Measurements from ENCODE around the gene BCR. TPM values are rescaled to one million over a fixed set of nuclear protein-coding genes. Genes with fewer than 3 reads are reported as not detected.

BCR gene
- total RNA-seq, 1 experiment from 2014 or later: 129 TPM

DNA sequence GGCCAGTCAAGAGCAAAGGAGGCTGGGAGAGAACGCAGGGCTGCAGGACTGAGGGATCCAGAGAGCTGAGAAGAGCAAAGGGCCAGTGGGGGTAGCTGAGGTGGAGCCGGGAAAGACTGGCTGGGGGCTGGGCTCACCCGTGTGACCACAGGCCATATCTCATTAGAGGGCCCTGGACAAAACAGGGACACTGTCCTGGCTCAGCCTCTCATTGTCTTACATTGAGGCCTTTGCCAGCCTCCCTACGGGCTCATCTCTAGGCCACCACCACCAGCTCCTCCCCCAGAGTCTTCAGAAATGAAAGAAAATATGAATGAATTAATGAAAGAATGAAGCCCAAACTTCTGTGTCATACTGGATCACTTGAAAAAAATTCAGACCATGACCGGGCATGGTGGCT lies 25.8 kb upstream of the BCR start:
- H3K4me3 Mint-ChIP-seq: no peak overlapping the region
- DNase-seq (ENCODE audit: low spot score): no peak
- ChIA-PET POLR2A (no interaction called here), CTCF (interaction anchor here (0.7 to 5.7 kb wide), 5 partner anchors 13 to 195 kb away, joined by 3 to 72 read pairs (median 3); partner anchors contain the start of gene RSPH14)
- TF ChIP-seq PRDM15 (CRISPR knock-in tag; IDR thresholded peaks at IDR 0.05) (no peak), SP1 (CRISPR knock-in tag; conservative IDR thresholded peaks at IDR 0.05) (no peak), ATF1 (CRISPR knock-in tag; IDR thresholded peaks at IDR 0.05) (no peak), ELF4 (CRISPR knock-in tag; IDR thresholded peaks at IDR 0.05; ENCODE audit: low read depth) (no peak), IRF1 (CRISPR knock-in tag; IDR thresholded peaks at IDR 0.05) (no peak), ZNF263 (CRISPR knock-in tag; IDR thresholded peaks at IDR 0.05; ENCODE audit: low read depth) (no peak)
- TF ChIP-seq, protein P1, sequence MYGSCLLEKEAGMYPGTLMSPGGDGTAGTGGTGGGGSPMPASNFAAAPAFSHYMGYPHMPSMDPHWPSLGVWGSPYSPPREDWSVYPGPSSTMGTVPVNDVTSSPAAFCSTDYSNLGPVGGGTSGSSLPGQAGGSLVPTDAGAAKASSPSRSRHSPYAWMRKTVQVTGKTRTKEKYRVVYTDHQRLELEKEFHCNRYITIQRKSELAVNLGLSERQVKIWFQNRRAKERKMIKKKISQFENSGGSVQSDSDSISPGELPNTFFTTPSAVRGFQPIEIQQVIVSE (CRISPR knock-in tag; IDR thresholded peaks at IDR 0.05; ENCODE audit: borderline replicate concordance): no peak
- no peaks in the 10 kb centered on the region for H3K9me3 Mint-ChIP-seq
- H3K27ac Mint-ChIP-seq: no peak overlapping the region
- ATAC-seq: no peak
- H3K27me3 Mint-ChIP-seq (ENCODE audit: low read depth): no peaks in the 10 kb centered on the region; the same call in 1 of the 2 replicates
- H3K4me1 Mint-ChIP-seq: peaks cover 40% of the 10 kb centered on the region
- no peaks in the 10 kb centered on the region for H3K36me3 Mint-ChIP-seq

DNA sequence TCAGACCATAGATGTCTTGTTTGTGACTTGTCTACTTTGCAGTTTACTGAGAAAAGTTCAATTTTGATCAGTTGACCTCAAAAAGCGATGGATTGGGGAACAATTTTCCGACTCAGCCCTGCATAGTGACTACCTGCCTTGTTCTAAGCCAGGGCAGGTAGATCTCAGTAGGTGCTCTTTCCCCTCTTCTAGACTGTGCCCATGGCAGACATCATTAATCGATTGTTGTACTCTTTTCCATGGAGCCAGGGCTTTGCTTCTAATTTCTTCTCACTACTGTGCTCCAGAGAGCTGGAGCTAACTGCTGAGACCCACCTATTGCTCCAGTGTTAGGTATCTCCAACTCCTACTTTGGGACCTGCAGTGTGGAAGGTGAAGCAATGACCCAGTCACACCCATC lies 25.2 kb upstream of the BCR start:
- Mint-ChIP-seq H3K4me1 (peaks cover 33% of the 10 kb centered on the region), H3K4me3 (no peak overlapping the region), H3K27me3 (ENCODE audit: low read depth) (no peaks in the 10 kb centered on the region; the same call in 1 of the 2 replicates), H3K27ac (no peak overlapping the region), H3K9me3 (no peaks in the 10 kb centered on the region), H3K36me3 (no peaks in the 10 kb centered on the region)
- TF ChIP-seq SMAD4 (CRISPR knock-in tag; IDR thresholded peaks at IDR 0.05) (no peak), ATF1 (CRISPR knock-in tag; IDR thresholded peaks at IDR 0.05) (no peak), RORB (CRISPR knock-in tag; IDR thresholded peaks at IDR 0.05) (no peak), FOXP1 (CRISPR knock-in tag; IDR thresholded peaks at IDR 0.05; ENCODE audit: borderline replicate concordance) (no peak), HMGA2 (CRISPR knock-in tag; IDR thresholded peaks at IDR 0.05) (no peak)
- ChIA-PET CTCF (interaction anchor here (1.2 to 5.7 kb wide), 8 partner anchors 9 to 197 kb away, joined by 3 to 72 read pairs (median 26); partner anchors contain the start of gene RAB36), POLR2A (interaction anchor here (0.5 kb wide), 1 partner anchor 422 kb away, joined by 5 read pairs; no protein-coding TSS in a partner anchor)
- no peak for ATAC-seq
- no peak for DNase-seq (ENCODE audit: low spot score)

DNA sequence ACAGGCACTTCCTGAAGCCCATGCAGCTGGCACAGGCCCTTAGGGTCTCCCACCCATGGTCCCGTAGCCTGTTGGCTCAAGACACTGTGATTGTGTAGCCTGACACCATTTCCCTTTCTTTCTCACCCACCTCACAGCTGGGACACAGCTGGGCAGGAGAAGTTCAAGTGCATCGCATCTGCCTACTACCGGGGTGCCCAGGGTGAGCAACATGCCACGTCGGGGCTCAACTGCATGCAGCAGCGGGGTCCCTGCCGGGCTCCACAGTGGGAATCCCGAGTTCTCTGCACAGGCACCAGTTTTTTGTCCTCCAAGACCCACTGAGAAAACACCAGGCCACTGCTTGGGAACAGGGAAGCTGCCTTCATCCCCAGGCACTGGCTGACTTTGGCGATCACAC lies 24.5 kb upstream of the BCR start:
- H3K27me3 Mint-ChIP-seq (ENCODE audit: low read depth): no peaks in the 10 kb centered on the region; the same call in 1 of the 2 replicates
- H3K27ac Mint-ChIP-seq: no peak overlapping the region
- TF ChIP-seq MXD4 (CRISPR knock-in tag; IDR thresholded peaks at IDR 0.05; ENCODE audit: borderline replicate concordance): no peak
- ATAC-seq (no peak), DNase-seq (ENCODE audit: low spot score) (no peak)
- no peak overlapping the region for H3K4me3 Mint-ChIP-seq
- ChIA-PET POLR2A (interaction anchor here (0.5 to 1.1 kb wide), 3 partner anchors 11 to 422 kb away, joined by 3 to 5 read pairs (median 4); partner anchors contain the start of gene RAB36), CTCF (interaction anchor here (0.8 to 5.7 kb wide), 27 partner anchors 9 to 230 kb away, joined by 3 to 72 read pairs (median 6); partner anchors contain the start of genes BCR, RAB36 and RSPH14)
- H3K36me3 Mint-ChIP-seq: no peaks in the 10 kb centered on the region
- H3K4me1 Mint-ChIP-seq: peaks cover 29% of the 10 kb centered on the region
- no peaks in the 10 kb centered on the region for H3K9me3 Mint-ChIP-seq

- no peaks in the 10 kb centered on the region; the same call in 1 of the 2 replicates for H3K27me3 Mint-ChIP-seq (ENCODE audit: low read depth)
- H3K27ac Mint-ChIP-seq: no peak overlapping the region
- H3K4me3 Mint-ChIP-seq: no peak overlapping the region
- ChIA-PET POLR2A (interaction anchor here (1.1 kb wide), 2 partner anchors 11 to 87 kb away, joined by 3 to 4 read pairs; partner anchors contain the start of gene RAB36), CTCF (interaction anchor here (0.6 to 5.7 kb wide), 41 partner anchors 10 to 229 kb away, joined by 3 to 72 read pairs (median 5); partner anchors contain the start of genes BCR, RAB36 and RSPH14)
- peaks cover 25% of the 10 kb centered on the region for H3K4me1 Mint-ChIP-seq
- peak; percentile 50 for DNase-seq (ENCODE audit: low spot score)
- ATAC-seq: peak; percentile 50
- no peaks in the 10 kb centered on the region for H3K9me3 Mint-ChIP-seq
- no peaks in the 10 kb centered on the region for H3K36me3 Mint-ChIP-seq
- TF ChIP-seq, protein P2, sequence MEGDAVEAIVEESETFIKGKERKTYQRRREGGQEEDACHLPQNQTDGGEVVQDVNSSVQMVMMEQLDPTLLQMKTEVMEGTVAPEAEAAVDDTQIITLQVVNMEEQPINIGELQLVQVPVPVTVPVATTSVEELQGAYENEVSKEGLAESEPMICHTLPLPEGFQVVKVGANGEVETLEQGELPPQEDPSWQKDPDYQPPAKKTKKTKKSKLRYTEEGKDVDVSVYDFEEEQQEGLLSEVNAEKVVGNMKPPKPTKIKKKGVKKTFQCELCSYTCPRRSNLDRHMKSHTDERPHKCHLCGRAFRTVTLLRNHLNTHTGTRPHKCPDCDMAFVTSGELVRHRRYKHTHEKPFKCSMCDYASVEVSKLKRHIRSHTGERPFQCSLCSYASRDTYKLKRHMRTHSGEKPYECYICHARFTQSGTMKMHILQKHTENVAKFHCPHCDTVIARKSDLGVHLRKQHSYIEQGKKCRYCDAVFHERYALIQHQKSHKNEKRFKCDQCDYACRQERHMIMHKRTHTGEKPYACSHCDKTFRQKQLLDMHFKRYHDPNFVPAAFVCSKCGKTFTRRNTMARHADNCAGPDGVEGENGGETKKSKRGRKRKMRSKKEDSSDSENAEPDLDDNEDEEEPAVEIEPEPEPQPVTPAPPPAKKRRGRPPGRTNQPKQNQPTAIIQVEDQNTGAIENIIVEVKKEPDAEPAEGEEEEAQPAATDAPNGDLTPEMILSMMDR (IDR thresholded peaks at IDR 0.05): no peak
- TF ChIP-seq JUN (CRISPR knock-in tag; IDR thresholded peaks at IDR 0.05): no peak
- no peak for TF ChIP-seq HMGA2 (CRISPR knock-in tag; IDR thresholded peaks at IDR 0.05)
- TF ChIP-seq, protein P1 (CRISPR knock-in tag; IDR thresholded peaks at IDR 0.05; ENCODE audit: borderline replicate concordance): no peak
- no peak for TF ChIP-seq FOXP1 (CRISPR knock-in tag; IDR thresholded peaks at IDR 0.05; ENCODE audit: borderline replicate concordance)
- TF ChIP-seq ZNF416 (CRISPR knock-in tag; IDR thresholded peaks at IDR 0.05): no peak
- no peak for TF ChIP-seq NR2C2 (CRISPR knock-in tag; IDR thresholded peaks at IDR 0.05)
- TF ChIP-seq RORB (CRISPR knock-in tag; IDR thresholded peaks at IDR 0.05): no peak
- TF ChIP-seq ETV6 (CRISPR knock-in tag; IDR thresholded peaks at IDR 0.05): no peak
- TF ChIP-seq SP1 (CRISPR knock-in tag; conservative IDR thresholded peaks at IDR 0.05): no peak
- TF ChIP-seq TP53 (CRISPR knock-in tag; IDR thresholded peaks at IDR 0.05): no peak
- no peak for TF ChIP-seq GRHL2 (CRISPR knock-in tag; IDR thresholded peaks at IDR 0.05; ENCODE audit: insufficient replicate concordance, severe bottlenecking)
- TF ChIP-seq TCF7 (CRISPR knock-in tag; IDR thresholded peaks at IDR 0.05; ENCODE audit: low read depth): no peak
Observed at GRCh38 chr22:23156286-23156685, 24.0 kb upstream of the BCR start.

Measured in WTC11 (cell line).